GM21576 (cell line): ENCODE results near the gene INPP5B.
A peak's percentile ranks its signal among the peaks of the same experiment; 100 is the strongest.

Experiments
- ATAC-seq: cut with Tn5 transposase; IDR thresholded peaks from one replicate; pipeline ENCODE4 v1.9.1; 2021; ENCODE audit warnings: mild to moderate bottlenecking, moderate library complexity; ENCODE audit not compliant: unreplicated experiment

INPP5B gene

GRCh38 chr1:37878071-37878470 is 68.8 kb downstream of the INPP5B start:
- ATAC-seq: no peak

- no peak for ATAC-seq
Observed at GRCh38 chr1:37875833-37876232, 71.0 kb downstream of the INPP5B start.

DNA sequence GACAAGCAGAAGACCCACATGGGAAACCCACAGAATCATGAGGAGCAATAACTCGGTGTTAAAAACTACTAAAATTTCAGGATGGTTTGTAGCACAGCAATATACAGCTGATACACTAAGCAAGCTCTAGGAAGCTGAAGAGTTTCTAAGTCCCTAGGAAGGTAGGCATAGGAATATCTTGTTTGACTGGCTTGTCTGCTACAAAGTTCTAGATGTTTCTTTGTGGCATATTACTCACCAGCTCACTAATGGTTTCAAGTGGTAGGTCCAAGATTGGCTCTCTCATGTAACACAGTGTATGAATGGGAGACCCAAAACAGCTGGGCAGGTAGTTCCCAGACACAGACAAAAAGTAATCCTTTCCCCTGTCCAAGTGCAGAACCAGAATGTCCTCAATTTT is 74.2 kb downstream of the INPP5B start:
- no peak for ATAC-seq

DNA sequence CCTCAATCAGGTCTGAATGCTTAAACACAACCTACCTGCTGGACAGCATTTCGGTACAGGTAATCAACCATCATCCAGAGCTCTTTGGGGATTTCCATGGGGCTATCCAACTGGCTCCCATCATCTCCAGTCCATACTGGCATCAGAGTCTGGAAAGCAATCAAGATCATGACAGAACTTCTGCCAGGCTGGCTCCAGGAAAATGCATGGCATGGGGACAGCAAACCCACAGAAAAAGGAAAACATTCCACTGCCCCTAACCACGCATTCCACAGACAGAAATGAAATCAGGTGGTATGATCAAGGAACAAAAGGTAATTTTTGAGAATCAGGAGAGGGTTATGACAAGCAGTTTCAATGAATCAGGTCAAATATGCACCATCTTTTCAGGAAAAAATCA is 78.4 kb downstream of the INPP5B start:
- ATAC-seq: no peak

- no peak for ATAC-seq
Observed at GRCh38 chr1:37867784-37868183, 79.1 kb downstream of the INPP5B start.

GRCh38 chr1:37866491-37866890 is 80.4 kb downstream of the INPP5B start:
- no peak for ATAC-seq

DNA sequence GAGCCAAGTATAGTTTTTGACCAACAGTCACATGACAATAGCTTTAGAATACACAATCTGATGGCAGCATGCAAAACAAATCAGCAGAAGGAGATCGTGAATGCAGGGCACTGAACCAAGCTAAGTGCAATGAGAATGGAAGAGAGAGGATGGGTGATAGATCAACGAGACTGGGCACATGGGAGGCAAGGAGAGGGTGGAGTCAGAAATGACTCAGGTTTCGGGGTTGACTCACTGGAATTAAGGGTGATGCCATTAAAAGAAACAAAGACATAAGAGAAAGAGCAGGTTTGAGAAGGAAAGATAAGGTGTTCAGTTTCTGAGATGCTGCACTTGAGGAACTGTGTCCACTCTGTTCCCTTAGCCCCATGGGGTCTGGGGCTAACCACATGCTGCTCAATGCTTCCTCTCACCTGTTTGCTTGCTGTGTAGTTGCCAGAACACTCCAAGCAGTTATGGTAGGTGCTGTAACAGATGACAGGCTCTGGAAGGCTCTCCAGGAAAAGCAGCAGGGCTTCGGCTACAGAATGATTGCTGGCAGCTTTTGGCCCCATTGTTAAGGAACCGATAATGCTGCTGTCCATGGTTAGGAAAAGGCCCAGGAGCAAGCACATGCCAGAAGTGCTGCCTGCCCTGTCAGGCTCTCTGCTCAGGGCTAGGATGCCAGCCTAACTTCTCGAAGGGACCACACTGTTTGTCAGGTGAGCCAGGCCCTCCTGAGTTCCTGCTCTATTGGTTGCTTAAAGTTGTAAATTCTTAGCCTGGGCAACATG is 81.3 kb downstream of the INPP5B start:
- no peak for ATAC-seq

- no peak for ATAC-seq
Observed at GRCh38 chr1:37862330-37862729, 84.5 kb downstream of the INPP5B start.

DNA sequence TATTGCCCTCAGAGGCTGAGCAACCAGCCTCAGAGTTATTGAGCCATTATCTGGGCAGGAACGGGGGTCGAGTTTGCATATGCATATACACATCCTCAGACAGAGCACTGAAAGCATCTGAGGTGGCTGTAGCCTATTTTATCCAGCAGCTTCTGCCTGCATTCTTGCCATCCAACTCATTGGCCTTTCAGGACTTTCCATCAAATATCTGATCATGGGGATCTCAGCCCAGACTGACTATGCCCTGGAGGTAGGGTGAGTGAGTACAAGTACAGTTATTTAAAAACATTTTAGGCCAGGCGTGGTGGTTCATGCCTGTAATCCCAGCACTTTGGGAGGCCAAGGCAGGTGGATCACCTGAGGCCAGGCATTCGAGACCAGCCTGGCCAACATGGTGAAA is 85.7 kb downstream of the INPP5B start:
- ATAC-seq: no peak

DNA sequence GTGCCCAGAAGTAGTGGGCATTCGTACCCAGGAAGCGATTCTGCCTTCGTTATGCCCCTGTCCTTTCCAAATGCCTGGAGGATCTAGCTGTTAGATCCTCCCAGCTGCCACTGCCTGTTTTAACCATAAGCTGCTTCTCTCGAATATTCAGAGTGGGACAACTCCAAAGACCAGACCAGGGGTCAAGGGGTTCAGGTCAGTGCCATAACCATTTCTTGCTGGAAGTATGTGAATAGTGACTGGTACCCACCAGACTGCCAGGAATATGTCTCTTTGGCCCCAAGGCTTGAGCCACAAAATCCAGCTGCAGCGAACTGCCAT is 86.5 kb downstream of the INPP5B start:
- no peak for ATAC-seq

GRCh38 chr1:37859507-37860345 is 87.1 kb downstream of the INPP5B start, which contains the start of gene MTF1:
Gene MTF1 (minus strand): TSS chr1:37859592. CDS start chr1:37857658, 1,934 bp downstream.
- peak; percentile 88 for ATAC-seq

- peak; percentile 25 for ATAC-seq
Observed at GRCh38 chr1:37858931-37859506, 87.8 kb downstream of the INPP5B start.

DNA sequence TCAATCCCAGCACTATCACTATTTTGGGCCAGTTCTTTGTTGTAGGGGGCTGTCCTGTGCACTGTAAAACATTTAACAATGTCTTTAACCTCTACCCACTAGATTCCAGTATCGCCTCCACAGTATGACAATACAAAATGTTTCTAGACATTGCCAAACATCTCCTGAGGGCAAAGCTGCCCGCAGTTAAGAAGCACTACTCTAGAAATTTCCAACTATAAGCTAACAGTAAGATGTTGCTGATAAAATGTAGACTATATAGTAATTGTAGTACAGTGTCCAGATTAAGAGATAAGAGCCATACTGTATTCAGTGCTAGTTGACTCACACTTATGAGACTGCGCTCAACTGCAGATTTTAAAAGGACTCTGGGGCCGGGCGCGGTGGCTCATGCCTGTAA is 92.4 kb downstream of the INPP5B start:
- ATAC-seq: no peak

DNA sequence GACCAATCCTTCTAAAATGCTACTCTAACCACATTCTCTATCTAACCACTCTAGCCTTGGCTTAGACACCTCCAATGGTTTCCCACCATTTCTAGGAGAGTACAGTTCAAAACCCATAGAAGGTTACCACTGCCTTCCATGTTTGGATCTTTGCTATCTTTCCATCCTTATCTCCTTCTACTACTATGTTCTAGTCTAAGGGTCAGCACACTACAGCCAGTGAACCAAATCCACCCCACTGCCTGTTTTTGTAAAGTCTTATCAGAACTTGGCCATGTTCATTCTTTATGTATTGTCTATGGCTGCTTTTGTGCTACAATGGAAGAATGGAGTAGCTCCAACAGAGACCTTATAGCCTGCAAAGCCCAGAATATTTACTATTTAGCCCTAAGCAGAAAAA is 93.7 kb downstream of the INPP5B start:
- ATAC-seq: no peak

DNA sequence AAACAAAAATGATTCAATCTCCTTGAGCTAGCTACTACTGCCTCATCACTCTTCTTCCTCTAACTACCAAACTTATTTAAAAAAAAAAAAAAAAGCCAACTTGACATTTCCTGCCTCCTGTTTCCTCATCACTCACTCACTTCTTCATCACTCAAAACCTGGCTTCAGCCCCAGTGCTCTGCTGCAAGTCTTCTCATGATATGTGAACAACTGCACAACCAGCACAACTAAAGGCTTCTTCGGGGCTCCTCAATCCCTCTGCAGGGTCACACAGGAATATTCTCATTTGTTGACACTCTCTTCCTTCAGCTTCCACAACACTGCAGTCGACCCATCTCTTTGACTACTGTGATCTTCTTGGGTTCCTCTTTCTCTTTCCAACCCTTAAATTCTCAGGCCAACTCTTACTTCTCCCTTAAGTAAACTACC is 95.1 kb downstream of the INPP5B start:
- ATAC-seq: no peak

GRCh38 chr1:37851262-37851661 is 95.6 kb downstream of the INPP5B start:
- no peak for ATAC-seq

DNA sequence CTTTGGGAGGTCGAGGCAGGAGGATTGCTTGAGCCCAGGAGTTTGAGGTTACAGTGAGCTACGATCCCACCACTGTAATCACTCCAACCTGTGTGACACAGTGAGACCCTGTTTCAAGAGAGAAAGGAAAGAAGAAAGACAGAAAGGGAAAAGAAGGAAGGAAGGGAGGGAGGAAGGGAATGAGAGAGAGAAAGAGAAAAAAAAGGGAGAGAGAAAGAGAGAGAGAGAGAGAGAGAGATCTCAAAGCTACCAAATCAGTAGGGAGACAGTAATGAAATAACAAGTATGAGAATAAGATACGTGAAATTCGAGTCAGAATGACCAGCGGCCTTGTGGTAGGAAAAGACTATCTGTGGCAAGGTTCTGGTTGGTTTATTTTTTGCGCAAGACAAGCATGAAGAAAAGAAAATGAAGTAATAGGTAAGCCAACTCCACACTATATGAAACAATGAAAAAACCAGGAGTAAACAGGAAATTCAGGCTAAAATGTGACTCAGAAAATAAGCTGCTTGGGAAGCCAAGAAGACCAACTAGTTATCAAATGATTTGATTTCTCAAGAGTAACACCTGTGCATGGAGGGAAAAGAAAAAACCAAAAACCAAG is 96.4 kb downstream of the INPP5B start:
- no peak for ATAC-seq

- no peak for ATAC-seq
Observed at GRCh38 chr1:37849480-37849879, 97.4 kb downstream of the INPP5B start.

DNA sequence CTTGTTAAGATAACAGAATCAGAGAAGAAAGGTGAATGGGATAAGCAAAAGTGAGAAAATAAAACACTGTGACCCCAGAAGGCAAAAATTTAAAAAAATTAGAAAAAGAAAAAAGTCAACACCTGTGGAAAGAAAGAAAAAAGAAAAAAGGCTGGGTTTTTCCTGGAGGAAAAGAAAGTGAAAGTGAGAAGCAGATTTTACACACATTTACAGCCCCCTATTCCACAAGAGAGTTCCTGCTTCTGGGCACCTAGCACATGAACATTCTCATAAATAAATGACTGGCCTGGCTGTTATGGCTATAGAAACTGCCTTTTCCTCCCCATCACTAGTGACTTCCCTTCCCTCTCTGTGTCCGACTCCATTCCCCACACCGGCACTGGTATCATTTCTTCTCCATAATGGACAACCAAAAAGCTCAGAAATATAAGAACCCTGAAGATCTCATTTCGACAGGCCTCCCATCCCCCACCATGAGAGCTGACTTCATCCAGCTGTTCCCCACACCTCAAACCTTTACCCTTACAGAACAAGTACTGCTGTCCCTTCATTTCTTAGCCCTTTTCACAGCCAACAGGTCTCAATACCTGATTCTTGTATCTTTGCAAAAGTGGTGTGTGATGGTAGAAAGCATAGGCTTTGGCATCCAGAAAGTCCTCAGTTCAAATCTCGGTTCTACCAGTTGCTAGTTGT is 100.1 kb downstream of the INPP5B start:
- ATAC-seq: no peak

GRCh38 chr1:37845786-37846185 is 101.1 kb downstream of the INPP5B start:
- ATAC-seq: no peak
